DOHH2 (cell line): ENCODE measurements around the gene EFHD2.

Experiments
- CTCF ChIP-seq: fragments of 200-600 bp; sonication (generic); IDR thresholded peaks from one replicate; pipeline ENCODE4 v1.5.1; 2014; ENCODE audit warnings: antibody characterized with exemption, mild to moderate bottlenecking, low read depth, low read length; ENCODE audit not compliant: poor library complexity, severe bottlenecking
- EZH2phosphoT487 ChIP-seq: fragments of 200-600 bp; sonication (generic); IDR thresholded peaks from 2 replicates; pipeline ENCODE4 v1.6.1; 2017; ENCODE audit warnings: borderline replicate concordance, mild to moderate bottlenecking, antibody characterized with exemption, low read length, moderate library complexity, mixed read lengths

GRCh38 chr1:15457585-15457984, 47.9 kb downstream of the EFHD2 start:
- TF ChIP-seq CTCF: no peak
- no peak for TF ChIP-seq EZH2phosphoT487
